RWPE2 (cell line): ENCODE results near the gene SAP25.

Experiments
- ATAC-seq: fragments of 200-7000 bp; cut with Tn5 transposase; 3 replicates; pipeline ENCODE4 v1.9.1; 2021; ENCODE audit warnings: low read depth
- DNase-seq: peaks from one replicate; pipeline ENCODE4 v3.0.0-alpha.2; 2020; ENCODE audit warnings: low spot score
- H3K27ac ChIP-seq: fragments of 450-650 bp; 2 replicates; pipeline ENCODE4 v1.5.1; 2017; ENCODE audit warnings: mild to moderate bottlenecking; ENCODE audit not compliant: poor library complexity, severe bottlenecking
- H3K27me3 ChIP-seq: fragments of 250-450 bp; sonication (Bioruptor Pico); 2 replicates; pipeline ENCODE4 v1.5.1; 2021; ENCODE audit warnings: mild to moderate bottlenecking, moderate library complexity; ENCODE audit not compliant: insufficient read depth, poor library complexity, severe bottlenecking
- H3K36me3 ChIP-seq: fragments of 250-450 bp; sonication (Bioruptor Pico); 2 replicates; pipeline ENCODE4 v1.5.1; 2020; ENCODE audit warnings: low read depth, mild to moderate bottlenecking, moderate library complexity
- H3K4me1 ChIP-seq: fragments of 250-450 bp; sonication (Bioruptor Pico); 2 replicates; pipeline ENCODE4 v1.5.1; 2021; ENCODE audit warnings: mild to moderate bottlenecking, moderate library complexity; ENCODE audit not compliant: insufficient read depth, poor library complexity, severe bottlenecking
- H3K4me3 ChIP-seq: fragments of 250-450 bp; sonication (Bioruptor Pico); 2 replicates; pipeline ENCODE4 v1.5.1; 2021; ENCODE audit warnings: mild to moderate bottlenecking, moderate library complexity; ENCODE audit not compliant: severe bottlenecking
- H3K9me3 ChIP-seq: fragments of 250-450 bp; sonication (Bioruptor Pico); 2 replicates; pipeline ENCODE4 v1.5.1; 2021; ENCODE audit warnings: mild to moderate bottlenecking, moderate library complexity; ENCODE audit not compliant: severe bottlenecking
- TF ChIP-seq, protein P1 (sequence below): fragments of 450-650 bp; IDR thresholded peaks from one replicate; pipeline ENCODE4 v1.5.1; 2017; ENCODE audit warnings: mild to moderate bottlenecking, moderate library complexity; ENCODE audit not compliant: poor library complexity, severe bottlenecking

Gene SAP25

DNA sequence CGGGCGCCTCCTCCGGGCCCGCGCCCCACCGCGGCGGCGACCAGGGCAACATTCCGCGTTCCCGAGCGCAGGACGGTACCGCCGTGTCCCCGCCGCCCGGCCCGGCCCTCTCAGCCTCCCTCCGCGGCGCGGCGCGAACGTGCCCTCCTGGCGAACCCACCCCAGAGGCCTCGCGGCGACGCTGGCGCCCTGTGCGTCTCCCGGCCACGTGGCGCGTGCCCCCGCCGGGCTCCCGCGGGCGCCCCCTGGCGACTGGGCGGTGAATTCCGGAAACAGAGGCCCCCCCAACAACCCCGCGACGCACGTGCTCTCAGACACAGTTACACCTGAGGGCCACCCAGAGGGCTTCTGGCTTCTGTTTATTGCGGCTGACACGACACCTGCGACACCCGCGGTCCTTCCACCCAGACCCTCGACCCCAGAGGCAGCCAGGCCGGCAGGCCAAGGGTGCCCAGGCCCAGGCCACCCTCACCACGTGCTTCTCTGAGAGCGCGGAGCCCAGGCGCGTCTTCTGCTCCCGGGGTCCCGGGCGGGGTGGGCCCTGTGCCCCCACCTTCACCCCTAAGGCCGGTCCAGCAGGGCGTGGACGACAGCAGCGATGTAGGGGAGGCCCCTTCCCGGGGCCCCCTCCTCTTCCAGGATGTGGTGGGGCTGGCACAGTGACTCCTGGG is at the start of gene SAP25:
Gene SAP25 (minus strand): TSS at position 210 of the 671 bp plus-strand sequence. CDS start 158 bp downstream, at position 52.
- no peak within 1 kb of the TSS for H3K4me3 ChIP-seq
- DNase-seq: no peak
- TF ChIP-seq, protein P1, sequence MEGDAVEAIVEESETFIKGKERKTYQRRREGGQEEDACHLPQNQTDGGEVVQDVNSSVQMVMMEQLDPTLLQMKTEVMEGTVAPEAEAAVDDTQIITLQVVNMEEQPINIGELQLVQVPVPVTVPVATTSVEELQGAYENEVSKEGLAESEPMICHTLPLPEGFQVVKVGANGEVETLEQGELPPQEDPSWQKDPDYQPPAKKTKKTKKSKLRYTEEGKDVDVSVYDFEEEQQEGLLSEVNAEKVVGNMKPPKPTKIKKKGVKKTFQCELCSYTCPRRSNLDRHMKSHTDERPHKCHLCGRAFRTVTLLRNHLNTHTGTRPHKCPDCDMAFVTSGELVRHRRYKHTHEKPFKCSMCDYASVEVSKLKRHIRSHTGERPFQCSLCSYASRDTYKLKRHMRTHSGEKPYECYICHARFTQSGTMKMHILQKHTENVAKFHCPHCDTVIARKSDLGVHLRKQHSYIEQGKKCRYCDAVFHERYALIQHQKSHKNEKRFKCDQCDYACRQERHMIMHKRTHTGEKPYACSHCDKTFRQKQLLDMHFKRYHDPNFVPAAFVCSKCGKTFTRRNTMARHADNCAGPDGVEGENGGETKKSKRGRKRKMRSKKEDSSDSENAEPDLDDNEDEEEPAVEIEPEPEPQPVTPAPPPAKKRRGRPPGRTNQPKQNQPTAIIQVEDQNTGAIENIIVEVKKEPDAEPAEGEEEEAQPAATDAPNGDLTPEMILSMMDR: peak; percentile 57
- peaks cover 4% of the 10 kb centered on the region for H3K27me3 ChIP-seq
- H3K36me3 ChIP-seq: peaks cover 45% of the 10 kb centered on the region
- no peak for ATAC-seq
- H3K9me3 ChIP-seq: no peaks in the 10 kb centered on the region
- H3K4me1 ChIP-seq: peaks cover 4% of the 10 kb centered on the region
- no peak within 1 kb of the TSS for H3K27ac ChIP-seq

DNA sequence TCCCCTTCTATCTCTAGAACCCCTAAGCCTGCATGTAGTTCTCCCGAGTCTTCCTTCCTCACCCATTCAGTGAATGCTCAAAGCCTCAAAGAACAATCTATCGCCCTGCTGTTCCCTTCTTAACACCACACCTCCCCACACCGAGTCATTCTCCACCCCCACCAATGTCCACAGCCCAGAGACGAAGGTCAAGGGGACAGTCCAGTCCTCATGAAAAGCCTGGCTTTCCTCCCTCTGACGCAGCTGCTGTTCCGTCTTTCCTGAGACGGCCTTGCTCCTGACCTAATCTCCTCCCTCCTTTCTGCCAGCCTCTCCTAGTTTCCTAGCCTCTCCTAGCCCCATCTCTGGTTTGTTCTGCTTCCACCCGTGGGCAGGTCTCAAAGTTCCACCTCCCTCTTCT is 47.9 kb upstream of the SAP25 start:
- Histone ChIP-seq H3K27ac (no peak overlapping the region), H3K4me3 (no peak overlapping the region), H3K9me3 (no peaks in the 10 kb centered on the region), H3K4me1 (no peaks in the 10 kb centered on the region), H3K36me3 (no peaks in the 10 kb centered on the region), H3K27me3 (no peaks in the 10 kb centered on the region)
- TF ChIP-seq, protein P1: no peak
- no peak for DNase-seq
- no peak for ATAC-seq

DNA sequence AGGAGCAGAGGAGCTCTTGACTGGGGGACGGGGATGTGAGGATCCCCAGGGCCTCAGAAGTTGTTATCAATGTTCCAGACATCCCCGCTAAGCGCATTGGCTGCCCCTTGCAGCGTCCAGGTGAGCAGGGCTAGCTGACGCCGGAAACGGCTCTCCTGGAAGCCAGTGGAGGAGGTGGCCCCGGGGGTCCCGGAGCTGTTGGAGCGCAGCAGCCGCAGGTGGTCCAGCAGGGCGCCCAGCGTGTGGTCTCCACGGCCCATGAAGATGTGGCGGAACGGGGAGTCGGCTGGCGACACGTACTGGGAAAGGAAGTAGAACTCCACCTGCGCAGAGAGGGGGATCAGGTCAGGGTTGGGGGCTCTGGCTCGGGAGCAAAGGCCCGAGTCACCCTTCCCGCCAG is 47.1 kb upstream of the SAP25 start:
- Histone ChIP-seq H3K36me3 (no peaks in the 10 kb centered on the region), H3K27me3 (no peaks in the 10 kb centered on the region), H3K4me1 (no peaks in the 10 kb centered on the region), H3K9me3 (no peaks in the 10 kb centered on the region), H3K27ac (no peak overlapping the region), H3K4me3 (no peak overlapping the region)
- TF ChIP-seq, protein P1: no peak
- no peak for ATAC-seq
- DNase-seq: no peak

DNA sequence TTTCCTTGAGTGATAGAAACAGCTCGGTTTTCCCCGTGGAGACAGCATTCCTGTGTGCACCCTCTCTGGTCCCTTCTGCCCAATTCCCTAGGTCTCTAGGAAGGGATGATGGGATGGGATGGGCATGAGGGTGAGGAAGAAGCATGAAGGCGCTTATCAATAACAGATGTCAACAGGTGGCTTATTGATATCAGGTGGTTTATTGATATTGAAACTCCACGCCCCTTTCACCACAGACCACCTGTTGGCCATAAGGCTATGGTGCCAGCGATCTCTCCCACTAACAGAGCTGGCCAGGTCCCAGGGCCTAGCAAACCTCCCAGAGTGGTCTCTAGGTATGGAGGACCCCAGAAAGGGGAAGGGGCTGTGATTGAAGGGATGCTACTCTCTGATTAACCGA is 46.5 kb upstream of the SAP25 start:
- H3K36me3 ChIP-seq: no peaks in the 10 kb centered on the region
- ATAC-seq: no peak
- H3K9me3 ChIP-seq: no peaks in the 10 kb centered on the region

More for the DNA sequence above, 46.5 kb upstream of the SAP25 start:
- H3K27me3 ChIP-seq: no peaks in the 10 kb centered on the region
- no peak overlapping the region for H3K27ac ChIP-seq
- H3K4me1 ChIP-seq: no peaks in the 10 kb centered on the region
- H3K4me3 ChIP-seq: no peak overlapping the region
- TF ChIP-seq, protein P1: no peak
- DNase-seq: no peak
